DMS53 treated with DMSO at 0.1 percent for 48 hours (cell line): Measurements from ENCODE around the gene TCEA2.

Experiments
- DNase-seq: peaks from one replicate; lab custom pipeline; 2025; ENCODE audit not compliant: unreplicated experiment; lab: John Stamatoyannopoulos, UW

Gene TCEA2

GRCh38 chr20:64035066-64035932 is 27.7 kb upstream of the TCEA2 start:
- no peak for DNase-seq

- no peak for DNase-seq
Measured at GRCh38 chr20:64035933-64036345, 27.1 kb upstream of the TCEA2 start, which contains the start of gene C20orf204. Gene C20orf204, plus strand, starts transcription at chr20:64036182. Its CDS starts 142 bp downstream, at chr20:64036324.

- DNase-seq, result no peak
Measured at GRCh38 chr20:64036346-64037198, 26.4 kb upstream of the TCEA2 start.

DNA sequence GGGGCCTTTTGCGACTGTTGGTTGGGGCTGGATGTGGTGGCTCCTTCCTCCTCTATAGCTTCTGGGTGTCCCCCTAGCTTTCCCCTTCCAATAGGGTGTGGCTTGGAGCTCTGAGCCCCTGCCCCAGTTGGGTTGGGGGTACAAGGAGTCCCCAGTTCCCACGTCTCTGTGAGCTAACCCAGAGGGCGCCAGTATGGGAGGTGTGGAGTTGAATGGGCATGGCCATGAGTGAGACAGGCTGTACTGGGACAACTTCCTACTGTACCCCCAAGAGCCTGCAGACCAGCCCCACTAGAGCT is 25.9 kb upstream of the TCEA2 start:
- DNase-seq, result no peak

DNA sequence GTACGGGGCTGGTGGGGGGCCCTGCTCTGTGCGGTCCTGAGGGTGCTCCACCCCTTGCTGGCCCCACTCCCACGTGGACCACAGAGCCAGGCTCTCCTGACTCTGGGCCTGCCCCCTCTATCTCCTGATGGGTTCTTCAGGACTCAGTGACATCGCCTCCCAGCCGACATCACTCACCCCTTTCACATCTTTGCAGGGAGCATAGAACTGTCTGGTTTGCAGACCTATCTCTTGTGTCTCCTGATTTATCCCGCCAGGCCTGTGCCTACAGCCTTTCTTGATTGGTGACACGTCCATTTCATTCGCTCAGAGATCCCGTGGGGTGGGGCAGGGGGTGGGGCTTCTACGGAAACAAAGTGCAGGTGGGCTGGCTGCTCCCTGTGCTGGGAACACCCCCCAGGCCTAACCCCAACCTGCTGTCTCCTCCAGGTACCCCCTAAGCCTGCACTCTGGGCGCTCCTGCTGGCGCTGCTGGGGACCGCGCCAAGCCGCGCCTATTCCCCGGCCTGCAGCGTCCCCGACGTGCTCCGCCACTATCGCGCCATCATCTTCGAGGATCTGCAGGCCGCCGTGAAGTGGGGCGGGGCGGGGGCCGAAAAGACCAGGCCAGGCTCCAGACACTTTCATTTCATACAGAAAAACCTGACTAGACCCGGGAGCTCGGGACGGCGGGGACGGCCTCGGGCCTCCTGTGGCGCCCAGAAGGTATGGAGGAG is 25.3 kb upstream of the TCEA2 start:
- no peak for DNase-seq

GRCh38 chr20:64038224-64038564 is 24.8 kb upstream of the TCEA2 start:
- DNase-seq, result no peak

DNA sequence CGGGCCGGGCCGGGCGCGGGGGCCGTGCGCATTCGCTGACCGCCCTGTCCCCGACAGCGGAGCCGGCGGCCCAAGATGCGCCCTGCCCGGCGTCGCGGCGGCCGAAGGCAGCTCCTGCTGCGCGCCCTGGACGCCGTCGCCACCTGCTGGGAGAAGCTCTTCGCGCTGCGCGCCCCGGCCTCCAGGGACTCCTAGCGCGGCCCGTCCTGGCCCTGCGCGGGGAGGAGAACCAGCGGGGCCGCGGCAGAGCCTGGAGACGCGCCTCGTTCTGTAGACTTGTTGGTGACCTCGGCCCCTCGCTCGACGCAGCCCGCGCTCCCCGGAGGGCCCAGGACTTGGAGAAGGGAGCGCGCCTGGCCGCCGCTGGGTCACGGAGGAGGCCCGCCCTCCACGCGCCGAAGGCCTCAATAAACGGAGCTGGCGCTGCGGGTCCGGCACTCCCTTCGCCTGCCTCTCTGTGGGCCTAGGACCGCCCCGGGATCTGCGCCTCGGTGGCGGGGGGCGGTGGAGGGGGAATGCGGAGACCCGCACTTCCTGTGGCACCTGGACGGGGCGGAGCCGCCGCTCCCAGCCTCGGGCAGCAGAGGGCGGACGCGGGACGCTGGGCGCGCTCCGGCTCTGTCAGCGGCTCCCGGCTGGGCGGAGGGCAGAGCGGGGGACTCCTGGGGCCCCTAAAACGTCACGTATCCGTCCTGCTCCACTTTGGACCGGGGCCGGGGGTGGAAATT is 24.3 kb upstream of the TCEA2 start:
- peak; percentile 66 for DNase-seq

DNA sequence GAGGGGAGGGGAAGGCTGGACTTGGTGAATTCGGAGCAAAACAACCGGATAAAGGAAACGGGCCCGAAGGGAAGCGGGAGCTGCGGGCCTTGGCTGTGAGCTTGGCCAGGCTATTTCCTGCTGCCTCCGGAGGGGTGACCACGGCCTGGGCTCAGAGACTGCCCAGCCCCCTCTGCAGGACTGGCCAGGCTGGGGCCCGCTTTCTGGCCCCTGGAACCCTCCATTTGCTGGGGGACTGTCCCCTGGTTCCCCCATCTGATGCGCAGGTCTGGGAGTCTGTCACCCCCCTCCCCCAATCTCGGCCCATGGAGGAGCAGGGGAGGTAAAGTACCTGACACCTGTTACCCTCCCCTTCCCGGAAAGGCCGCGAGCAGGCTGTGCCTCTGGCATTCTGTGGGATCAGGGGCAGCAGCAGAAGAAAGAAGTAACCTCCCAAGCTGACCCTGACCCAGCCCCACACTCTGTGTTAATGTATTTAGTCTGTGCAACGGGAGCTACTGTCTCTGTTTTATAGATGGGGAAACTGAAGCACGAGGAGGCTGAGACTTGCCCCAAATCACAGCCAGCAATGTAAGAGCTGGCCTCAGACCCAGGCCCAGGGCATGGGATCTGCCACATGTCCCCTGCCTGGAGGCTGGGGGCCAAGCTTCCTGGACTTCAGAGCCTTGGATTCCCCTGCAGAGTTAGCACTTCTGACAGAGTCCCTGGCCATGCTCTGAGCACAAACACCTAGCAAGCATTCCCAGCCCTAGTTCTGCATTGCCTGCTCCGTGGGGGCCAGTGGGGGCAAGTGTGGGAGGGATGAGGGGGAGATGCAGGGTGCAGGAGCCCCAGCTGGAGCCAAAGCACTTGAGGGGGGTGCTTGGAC is 23.5 kb upstream of the TCEA2 start:
- DNase-seq, result no peak

DNA sequence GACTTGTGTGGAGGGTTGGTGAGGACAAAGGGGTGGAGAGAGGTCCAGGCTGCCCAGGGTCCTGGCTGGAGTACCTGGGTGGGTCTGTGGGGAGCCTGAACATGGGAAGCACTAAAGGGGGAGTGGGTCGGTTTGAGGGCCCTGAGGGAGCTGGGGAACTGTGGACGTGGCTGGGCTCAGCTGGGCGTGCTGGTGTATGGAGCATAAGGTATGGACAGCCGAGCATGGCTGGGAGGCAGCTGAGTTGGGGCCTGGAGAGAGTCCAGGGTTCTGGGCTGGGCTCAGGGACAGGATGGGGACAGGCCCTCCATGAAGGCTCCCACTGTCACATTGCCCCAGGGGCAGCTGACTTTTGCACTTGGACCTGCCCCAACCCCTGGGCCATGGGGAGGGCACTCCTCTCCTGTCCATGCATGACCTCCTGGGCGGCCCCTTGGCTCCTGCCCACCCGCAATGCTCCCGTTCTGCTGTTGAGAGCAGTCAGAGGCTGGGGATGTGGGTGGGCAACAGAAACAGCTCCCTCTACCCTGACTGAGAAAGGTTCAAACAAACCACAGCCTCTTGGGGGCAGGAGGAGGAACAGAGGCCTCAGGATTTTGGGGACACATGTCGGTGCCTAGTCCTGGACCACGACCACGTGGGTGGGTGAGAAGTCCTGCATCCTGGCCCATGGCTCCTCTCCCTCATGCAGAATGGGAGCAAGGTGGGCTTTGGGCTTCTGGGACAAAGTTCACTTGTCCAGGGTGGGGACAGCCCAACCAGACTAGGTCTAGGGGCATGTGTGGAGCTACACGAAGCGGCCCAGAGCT is 22.6 kb upstream of the TCEA2 start:
- DNase-seq, result no peak

DNA sequence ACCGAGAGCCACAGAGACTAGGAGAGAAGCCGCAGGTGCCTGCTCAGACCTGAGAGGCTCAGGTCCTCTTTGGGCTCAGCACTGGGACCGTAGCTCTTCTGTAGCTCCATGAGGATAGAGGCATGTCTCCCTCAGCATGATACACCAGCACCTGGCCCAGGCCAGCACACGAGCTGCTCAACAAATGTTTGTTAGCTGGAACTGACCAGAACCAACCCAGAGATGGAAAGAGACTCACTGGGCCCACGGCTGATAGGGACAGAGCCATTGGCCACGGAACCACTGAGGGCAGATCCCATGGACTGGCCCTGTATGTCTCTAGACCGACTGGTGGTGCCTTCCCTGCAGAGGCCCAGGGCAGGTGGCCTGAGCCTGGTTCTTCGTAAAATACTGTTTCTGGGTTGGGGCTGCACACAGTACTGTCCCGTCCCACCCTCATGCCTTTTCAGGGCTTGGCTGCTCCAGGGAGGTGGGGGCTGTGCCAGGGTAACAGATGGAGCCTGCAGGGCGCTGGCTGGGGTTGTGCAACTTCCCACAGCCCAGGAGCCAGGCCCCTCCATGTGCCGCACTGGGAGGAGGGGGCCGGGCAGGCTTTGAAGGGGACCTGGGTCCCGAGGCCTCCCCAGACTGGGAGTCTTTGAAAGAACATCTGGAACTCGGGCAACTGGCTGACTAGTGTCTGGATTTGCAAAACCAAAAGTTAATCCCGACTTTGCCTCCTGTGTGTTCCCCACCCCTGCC is 21.8 kb upstream of the TCEA2 start:
- DNase-seq, result no peak

- no peak for DNase-seq
Measured at GRCh38 chr20:64041781-64042053, 21.3 kb upstream of the TCEA2 start.

DNA sequence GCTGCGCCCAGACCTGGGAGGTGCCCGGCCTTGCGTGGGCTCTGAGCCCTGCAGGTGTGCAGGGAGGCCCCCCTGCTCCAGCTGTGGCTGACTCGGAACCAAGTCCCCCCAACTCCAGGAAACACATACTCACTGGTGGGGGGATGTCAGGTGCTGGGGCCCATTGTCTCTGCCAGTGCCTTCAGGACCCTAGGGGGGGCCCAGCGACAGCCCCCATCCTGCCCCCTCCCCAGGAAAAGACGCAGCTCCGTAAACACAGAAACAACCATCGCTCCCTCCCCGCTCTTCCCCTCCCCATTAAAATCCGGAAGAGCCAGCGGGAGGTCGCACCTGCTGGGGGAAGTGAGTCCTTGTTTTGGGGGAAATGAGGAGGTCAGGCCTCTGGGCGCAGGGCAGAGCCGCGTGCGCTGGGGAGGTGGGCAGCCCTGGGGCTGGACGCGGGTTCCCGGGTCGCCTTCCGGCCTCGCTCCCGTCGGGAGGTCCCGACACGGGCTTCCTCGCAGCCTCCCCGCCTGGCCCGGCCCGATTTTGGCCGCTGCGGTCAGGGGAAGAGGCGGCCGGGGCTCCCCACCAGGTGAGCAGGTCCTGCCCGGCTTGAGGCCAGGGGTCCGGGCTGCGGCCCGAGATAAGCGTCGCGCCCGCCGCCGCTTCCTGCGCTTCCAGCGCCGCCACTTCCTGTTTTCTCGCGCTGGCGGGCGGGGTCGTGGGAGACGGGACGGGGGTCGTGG is 20.8 kb upstream of the TCEA2 start:
- no peak for DNase-seq

- DNase-seq, result no peak
Measured at GRCh38 chr20:64043768-64044167, 19.2 kb upstream of the TCEA2 start.

GRCh38 chr20:64044484-64045247 is 18.3 kb upstream of the TCEA2 start:
- no peak for DNase-seq

DNA sequence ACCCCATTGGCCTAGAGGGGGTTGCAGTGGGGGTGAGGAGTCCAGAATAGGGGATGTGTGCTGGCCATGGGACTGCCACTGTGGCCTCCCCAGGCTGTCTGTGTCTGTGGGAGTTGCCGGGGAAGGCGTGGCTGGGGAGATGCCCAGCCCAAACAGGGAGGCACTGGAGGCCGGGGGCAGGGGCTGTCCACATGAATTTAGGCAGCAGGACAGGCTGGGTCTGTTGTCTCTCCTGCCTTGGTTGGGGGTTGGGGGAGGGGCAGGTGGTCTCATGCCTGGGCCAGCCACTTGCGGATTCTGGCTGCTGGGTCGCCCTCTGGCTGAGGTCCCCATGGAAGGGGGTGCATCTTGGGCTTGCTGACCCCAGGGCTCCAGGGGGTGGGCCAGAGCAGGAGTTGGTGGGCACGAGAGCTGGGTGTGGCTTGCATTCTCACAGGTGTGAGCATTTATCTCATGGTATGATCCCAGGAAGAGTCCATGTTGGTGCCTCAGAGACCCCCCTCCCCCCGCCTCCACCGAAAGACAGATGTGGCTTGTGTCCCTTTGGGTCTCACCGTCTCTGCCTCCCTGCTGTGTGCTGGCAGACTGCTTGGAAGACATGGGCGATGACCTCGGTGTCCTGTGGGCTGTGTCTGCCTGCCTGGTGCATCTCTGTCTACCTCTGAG is 17.5 kb upstream of the TCEA2 start:
- DNase-seq, result no peak

- DNase-seq, result no peak
Measured at GRCh38 chr20:64047046-64047389, 16.0 kb upstream of the TCEA2 start.

DNA sequence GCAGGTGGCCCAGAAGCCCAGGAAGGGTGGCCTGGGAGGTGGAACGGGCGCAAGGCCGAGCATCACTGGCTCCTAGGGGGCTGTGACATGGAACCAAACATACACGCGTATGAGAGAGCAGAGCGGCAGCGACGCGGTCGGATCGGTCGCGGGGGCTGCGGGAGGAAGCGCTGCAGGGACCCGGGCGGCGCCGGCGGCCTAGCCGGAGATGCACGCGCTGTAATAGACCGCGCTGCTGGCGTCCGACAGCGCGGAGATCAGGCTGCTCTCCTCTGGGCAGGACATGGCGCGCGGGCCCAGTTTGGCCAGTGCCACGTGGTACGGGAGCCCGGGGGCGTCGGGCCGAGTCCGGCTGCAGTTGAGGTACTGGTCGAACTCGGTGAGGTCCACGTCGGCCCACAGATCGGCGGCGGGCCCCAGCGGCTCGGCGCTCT is 15.0 kb upstream of the TCEA2 start:
- DNase-seq, result no peak
